Adipocyte (in vitro differentiated cells): ENCODE data around the gene ITGA11.

Source experiments
- DNase-seq: peaks from one replicate; pipeline ENCODE4 v3.0.0-alpha.2; 2015; ENCODE audit warnings: low read depth
- H3K27me3 ChIP-seq: replicated peaks from 2 replicates; pipeline ENCODE4 v1.7.0; 2013; ENCODE audit warnings: mild to moderate bottlenecking, low read length, moderate library complexity; ENCODE audit not compliant: control insufficient read depth, insufficient read depth
- H3K36me3 ChIP-seq: 2 replicates; pipeline ENCODE4 v1.7.0; 2013; ENCODE audit warnings: low read length, mild to moderate bottlenecking, moderate library complexity; ENCODE audit not compliant: control insufficient read depth, insufficient read depth, severe bottlenecking
- H3K4me1 ChIP-seq: 2 replicates; pipeline ENCODE4 v1.7.0; 2013; ENCODE audit warnings: mild to moderate bottlenecking, low read length, moderate library complexity; ENCODE audit not compliant: control insufficient read depth, insufficient read depth
- H3K4me3 ChIP-seq: 2 replicates; pipeline ENCODE4 v1.7.0; 2013; ENCODE audit warnings: mild to moderate bottlenecking, low read length, moderate library complexity
- H3K9ac ChIP-seq: 2 replicates; pipeline ENCODE4 v1.7.0; 2013; ENCODE audit warnings: mild to moderate bottlenecking, low read length, moderate library complexity
- H3K9me3 ChIP-seq: 2 replicates; pipeline ENCODE4 v1.7.0; 2013; ENCODE audit warnings: mild to moderate bottlenecking, low read length, moderate library complexity; ENCODE audit not compliant: control insufficient read depth

Gene ITGA11

DNA sequence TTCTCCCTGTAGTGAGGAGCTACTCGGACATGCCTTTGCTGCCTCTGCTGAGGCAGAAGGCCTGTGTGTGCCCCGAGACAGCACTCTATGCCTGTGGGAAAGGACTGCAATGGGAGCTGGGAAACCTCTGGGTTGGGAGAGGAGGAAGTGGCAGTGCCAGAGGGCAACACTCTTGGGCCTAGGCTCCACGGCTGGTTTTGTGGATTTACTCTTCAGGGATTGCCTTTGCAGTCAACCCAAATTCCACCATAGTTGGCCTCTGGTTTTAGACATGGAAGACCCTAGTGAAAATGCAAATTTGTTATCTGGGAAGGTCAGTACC, 46.8 kb downstream of the ITGA11 start:
- Histone ChIP-seq H3K4me1 (peaks cover 17% of the 10 kb centered on the region), H3K9ac (peak overlapping the region; percentile 70), H3K36me3 (no peaks in the 10 kb centered on the region), H3K9me3 (no peaks in the 10 kb centered on the region), H3K27me3 (no peaks in the 10 kb centered on the region), H3K4me3 (no peak overlapping the region)
- no peak for DNase-seq

DNA sequence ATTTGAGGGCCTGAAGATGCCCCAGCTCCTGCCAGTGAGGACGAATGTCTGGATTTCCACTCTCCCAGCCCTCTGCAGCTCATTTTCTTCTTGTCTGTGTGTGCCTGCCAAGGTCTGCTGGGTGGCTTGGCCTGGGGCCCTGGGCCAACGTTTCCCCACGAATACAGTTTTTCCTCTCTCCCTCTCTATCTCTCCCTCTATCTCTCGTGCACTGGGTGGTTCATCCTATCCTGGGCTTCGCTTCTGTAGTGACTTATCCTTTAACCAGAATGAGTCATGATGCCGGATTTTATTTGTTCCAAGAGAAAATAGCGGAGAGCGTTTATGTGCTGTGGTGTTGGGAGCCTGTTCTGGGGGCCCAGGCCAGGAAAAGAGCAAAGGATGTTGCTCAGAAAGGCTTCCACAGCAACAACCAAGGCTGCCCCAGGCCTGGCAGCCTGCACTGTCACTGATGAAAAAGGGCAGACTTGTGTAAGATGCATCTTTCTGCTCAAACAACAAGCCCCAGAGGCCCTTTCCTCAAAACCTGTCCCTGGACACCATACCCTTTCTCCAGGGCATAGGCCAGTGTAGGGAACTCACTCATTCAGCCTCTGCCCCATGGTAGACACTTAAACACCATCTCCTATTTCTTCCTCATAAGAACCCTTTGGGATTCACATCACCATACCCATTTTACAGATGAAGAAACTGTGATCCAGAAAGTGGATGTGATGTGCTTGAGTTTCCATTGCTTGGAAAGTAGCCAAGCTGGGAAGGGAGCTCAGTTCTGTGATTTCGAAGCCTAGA, 47.3 kb downstream of the ITGA11 start:
- peaks cover 17% of the 10 kb centered on the region for H3K4me1 ChIP-seq
- H3K9me3 ChIP-seq, result no peaks in the 10 kb centered on the region
- H3K27me3 ChIP-seq, result no peaks in the 10 kb centered on the region
- DNase-seq, result peak; percentile 89
- peak overlapping the region; percentile 37 for H3K4me3 ChIP-seq
- H3K36me3 ChIP-seq, result no peaks in the 10 kb centered on the region
- peak overlapping the region; percentile 70 for H3K9ac ChIP-seq

DNA sequence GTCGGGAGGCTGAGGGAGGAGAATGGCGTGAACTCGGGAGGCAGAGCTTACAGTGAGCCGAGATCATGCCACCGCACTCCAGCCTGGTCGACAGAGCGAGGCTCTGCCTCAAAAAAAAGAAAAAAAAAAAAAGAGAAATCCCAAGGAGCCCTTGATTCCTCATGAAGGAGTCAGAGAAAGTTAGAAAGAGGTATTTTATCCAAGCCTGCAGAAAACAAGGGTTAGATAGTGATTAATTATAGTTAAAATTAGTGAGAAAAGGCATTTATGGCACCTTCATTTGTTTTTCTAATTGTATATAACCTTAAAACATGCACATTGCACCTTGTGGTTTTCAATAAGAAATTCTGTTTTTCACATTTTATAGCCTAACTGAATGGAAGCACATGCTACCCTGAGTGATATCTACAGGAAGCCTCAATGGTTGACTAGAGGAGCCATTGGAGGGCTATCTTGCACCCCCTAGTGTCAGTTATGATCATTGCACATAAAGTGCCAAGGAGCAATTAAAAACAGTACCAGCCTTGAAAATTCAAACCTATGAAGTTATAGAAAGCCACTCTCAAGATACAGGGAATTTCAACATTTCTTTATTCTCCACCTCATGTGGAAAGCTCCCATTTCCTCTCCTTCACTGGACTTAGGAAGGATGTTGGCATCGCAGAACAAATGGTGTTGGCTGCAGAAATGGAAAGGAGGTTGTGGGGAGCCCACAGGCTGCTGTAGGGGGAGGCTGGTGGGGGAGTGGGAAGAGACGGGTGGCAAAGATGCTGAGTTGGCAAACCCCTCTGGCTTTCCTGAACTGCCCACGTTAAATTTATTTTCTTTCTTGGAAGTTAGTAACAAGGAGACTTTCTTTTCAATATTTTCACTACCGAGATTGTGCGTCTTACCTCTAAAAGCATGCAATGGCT, 48.5 kb downstream of the ITGA11 start:
- H3K4me1 ChIP-seq, result peaks cover 17% of the 10 kb centered on the region
- DNase-seq, result peak; percentile 69
- no peaks in the 10 kb centered on the region for H3K27me3 ChIP-seq
- no peak overlapping the region for H3K4me3 ChIP-seq
- H3K9me3 ChIP-seq, result no peaks in the 10 kb centered on the region
- H3K36me3 ChIP-seq, result no peaks in the 10 kb centered on the region
- peak overlapping the region; percentile 70 for H3K9ac ChIP-seq

DNA sequence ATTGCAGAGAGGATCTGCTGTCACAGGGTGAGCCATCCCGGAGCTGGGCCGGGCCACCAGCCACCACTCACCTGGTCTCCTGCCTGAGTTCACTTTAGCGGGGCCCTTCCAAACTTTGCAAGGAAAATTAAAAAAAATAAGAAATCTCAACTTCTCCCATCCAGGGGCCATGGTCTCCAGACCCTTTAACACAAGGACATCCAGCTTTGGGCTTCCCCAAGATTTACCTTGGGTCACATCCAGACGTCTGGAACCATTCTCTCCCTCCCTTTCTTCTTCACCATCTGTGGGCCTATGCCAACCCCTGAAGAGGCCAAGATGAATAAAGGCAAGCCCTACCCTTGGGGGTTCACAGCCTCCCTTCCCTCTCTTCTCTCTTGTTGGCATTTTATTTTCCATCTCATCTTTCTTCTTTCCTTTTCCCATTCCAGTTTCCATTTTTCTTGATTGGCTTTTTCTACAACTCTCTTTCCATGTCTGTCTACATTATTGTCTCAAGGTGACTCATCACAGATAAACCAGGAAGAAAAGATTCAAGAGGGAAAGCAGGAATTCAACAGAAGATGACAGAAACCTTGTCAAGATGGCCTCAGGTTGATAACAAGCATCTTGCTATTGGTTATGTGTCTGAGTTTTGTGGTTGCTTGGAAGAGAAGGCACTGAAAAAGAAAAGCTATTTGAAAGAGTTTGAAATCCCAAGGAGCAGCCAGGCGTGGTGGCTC, 49.5 kb downstream of the ITGA11 start:
- H3K4me3 ChIP-seq, result no peak overlapping the region
- peaks cover 17% of the 10 kb centered on the region for H3K4me1 ChIP-seq
- no peak for DNase-seq
- H3K27me3 ChIP-seq, result no peaks in the 10 kb centered on the region
- H3K9me3 ChIP-seq, result no peaks in the 10 kb centered on the region
- no peaks in the 10 kb centered on the region for H3K36me3 ChIP-seq
- H3K9ac ChIP-seq, result no peak overlapping the region

DNA sequence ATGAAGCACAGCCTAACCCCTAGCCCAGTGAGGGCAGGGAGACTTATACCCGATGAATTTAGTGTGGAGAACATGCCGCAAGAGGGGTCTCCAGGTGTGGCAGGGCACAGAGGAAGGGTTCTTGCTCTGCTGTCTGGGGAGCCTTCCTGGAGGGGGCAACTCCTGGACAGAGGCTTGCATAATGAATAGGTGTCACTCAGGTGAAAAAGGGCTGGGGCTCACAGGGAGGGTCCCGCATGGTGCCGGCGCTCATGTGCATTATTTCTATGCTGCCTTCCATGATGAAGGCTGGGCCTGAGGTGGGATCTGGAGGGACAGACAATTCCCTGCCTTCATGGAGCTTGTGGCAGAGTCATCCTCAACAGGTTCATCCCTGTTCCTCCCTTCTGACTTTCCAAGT, 51.5 kb downstream of the ITGA11 start:
- no peaks in the 10 kb centered on the region for H3K27me3 ChIP-seq
- no peak overlapping the region for H3K4me3 ChIP-seq
- H3K4me1 ChIP-seq, result peaks cover 17% of the 10 kb centered on the region
- H3K36me3 ChIP-seq, result no peaks in the 10 kb centered on the region
- H3K9ac ChIP-seq, result no peak overlapping the region
- no peak for DNase-seq
- H3K9me3 ChIP-seq, result no peaks in the 10 kb centered on the region

DNA sequence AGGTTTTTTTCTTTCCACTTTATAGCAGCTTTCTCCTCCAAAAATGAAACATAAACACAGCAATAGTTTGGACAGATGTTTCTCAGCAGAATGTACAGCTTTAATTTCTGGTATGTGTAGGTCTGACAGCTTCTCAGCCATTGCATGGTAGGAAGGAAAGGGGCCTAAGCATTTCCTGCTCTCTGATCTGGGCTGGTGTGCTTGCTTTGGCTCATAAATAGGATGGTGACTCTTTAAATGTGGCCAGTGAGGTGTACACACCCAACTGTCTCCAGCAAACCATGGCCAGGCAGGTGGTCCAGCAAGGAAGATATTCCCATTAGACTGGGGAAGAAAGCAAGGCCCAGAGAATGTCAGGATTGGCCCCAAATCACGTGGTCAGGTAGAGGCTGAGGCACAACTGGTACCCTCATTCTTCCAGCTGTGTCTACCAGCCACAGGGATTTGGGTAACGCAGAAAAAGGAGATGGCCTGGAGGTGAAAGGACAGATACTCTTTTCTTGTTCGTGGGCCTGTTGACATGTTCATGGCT, 52.1 kb downstream of the ITGA11 start:
- DNase-seq, result peak; percentile 58
- Histone ChIP-seq H3K9me3 (no peaks in the 10 kb centered on the region), H3K4me3 (no peak overlapping the region), H3K4me1 (peaks cover 12% of the 10 kb centered on the region), H3K27me3 (no peaks in the 10 kb centered on the region), H3K36me3 (no peaks in the 10 kb centered on the region), H3K9ac (no peak overlapping the region)

DNA sequence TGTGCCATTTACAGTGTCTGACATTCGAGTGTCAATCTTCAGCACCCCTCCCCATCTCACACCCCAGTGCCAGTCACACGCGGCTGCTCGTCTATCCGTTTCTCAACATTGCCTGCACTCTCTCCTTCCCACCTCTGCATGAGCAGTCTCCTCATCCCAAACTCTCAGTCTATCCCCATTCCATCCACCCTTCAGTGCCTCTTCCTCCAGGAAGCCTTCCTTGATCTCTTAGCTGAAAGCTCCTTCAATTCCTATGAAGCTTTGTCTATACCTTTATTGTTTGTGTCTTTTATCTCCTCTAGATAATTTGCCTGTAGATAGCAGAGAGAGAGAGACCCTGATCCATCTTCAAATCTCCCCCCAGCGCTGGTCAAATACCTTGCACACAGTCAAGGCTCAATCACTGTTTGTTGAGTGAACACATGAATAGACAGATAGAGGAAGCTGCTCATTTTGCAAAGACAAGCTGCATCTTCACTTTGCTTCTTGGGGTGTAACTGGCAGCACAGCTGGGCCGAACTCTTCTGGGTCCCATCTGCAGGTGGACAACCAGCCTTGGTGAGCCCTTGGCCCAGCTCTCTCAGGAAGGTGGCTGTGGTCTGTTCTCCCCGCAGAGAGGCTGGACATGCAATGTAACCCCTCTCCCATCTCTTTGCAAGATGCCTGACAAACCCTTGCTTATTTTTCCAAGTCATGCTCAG, 52.8 kb downstream of the ITGA11 start:
- H3K4me1 ChIP-seq, result peaks cover 8% of the 10 kb centered on the region
- H3K9me3 ChIP-seq, result no peaks in the 10 kb centered on the region
- no peaks in the 10 kb centered on the region for H3K27me3 ChIP-seq
- no peak for DNase-seq
- H3K9ac ChIP-seq, result no peak overlapping the region
- no peaks in the 10 kb centered on the region for H3K36me3 ChIP-seq
- H3K4me3 ChIP-seq, result no peak overlapping the region

DNA sequence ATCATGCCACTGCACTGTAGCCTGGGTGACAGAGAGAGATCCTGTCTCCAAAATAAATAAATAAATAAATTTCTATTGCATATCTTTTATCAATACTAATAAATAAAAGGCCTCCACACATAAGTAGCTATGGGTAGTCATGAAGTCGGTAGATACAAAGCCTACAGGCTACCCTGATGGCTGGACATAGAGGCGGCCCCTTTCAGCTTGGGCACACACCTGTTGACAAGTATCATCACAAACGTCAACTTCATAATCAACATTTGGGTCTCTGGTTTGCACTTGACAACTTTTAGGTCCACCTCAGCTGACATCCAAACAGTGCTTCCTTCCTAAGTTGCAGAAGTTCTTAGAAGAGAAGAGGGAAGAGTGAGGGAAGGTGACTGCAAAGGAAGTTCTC, 53.4 kb downstream of the ITGA11 start:
- DNase-seq, result no peak
- H3K4me1 ChIP-seq, result peaks cover 2% of the 10 kb centered on the region
- H3K27me3 ChIP-seq, result no peaks in the 10 kb centered on the region
- H3K36me3 ChIP-seq, result no peaks in the 10 kb centered on the region
- no peaks in the 10 kb centered on the region for H3K9me3 ChIP-seq
- no peak overlapping the region for H3K4me3 ChIP-seq
- H3K9ac ChIP-seq, result no peak overlapping the region

DNA sequence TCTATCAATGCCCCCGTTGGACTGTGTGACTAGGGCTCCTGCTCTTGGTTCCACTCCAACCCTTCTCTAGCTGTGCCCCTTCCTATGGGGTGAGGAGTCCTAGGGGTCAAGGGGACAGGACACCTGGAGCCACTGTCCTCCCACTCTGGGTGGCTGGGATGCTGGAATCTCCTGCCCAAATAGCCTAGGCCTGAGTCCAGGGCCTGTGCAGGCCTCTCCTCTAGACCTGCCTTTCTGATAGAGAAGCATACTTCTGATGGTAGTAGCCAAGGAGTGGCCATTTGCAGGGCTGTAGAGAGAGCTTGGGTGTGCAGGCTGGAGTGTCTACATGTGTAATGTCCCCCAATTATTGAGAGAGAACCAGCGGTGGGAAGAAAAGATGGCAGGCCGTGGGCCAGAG, 54.2 kb downstream of the ITGA11 start:
- H3K4me1 ChIP-seq, result no peaks in the 10 kb centered on the region
- H3K36me3 ChIP-seq, result no peaks in the 10 kb centered on the region
- H3K4me3 ChIP-seq, result no peak overlapping the region
- H3K9ac ChIP-seq, result no peak overlapping the region
- no peaks in the 10 kb centered on the region for H3K27me3 ChIP-seq
- DNase-seq, result no peak
- H3K9me3 ChIP-seq, result no peaks in the 10 kb centered on the region

DNA sequence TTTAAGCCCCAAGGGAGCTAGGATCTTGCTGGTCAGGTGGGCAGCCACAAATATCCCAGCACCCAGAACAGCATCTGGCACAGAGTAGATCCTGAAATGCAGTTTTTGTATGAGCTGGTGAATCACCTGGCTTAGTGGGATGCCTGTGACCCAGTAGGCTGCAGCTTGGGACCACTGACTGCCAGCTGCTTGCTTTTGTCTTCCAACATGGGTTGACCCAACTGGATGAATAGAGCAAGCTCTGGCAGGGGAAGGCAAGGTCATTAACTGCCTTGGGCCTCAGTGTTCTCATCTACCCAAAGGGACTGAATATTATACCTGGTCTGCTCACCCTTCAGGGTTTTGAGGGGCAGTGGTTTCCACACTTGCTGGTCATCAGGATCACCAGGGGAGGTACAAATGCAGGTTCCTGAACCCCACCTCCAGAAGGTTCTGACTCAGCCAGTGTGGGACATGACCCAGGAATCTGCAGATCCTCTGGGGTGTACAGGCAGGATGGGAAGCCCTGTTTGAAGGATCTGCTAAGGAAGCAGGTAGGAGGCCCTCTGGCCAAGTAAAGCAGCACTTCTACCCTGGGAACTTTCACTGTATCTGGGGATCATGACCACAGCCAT, 55.4 kb downstream of the ITGA11 start:
- Histone ChIP-seq H3K27me3 (no peaks in the 10 kb centered on the region), H3K36me3 (no peaks in the 10 kb centered on the region), H3K9me3 (no peaks in the 10 kb centered on the region), H3K4me3 (no peak overlapping the region), H3K4me1 (no peaks in the 10 kb centered on the region), H3K9ac (no peak overlapping the region)
- DNase-seq, result no peak
